RPMI8226 (cell line): Measurements from ENCODE around the gene USP8.
"Not testable (repeated sequence)": the region's sequence is repeated elsewhere in the genome, so short reads cannot be mapped to it uniquely, and the experiment has no call there.

Experiments used
- DNase-seq: peaks from one replicate; pipeline ENCODE4 v3.0.0-alpha.2; 2015

USP8 gene

GRCh38 chr15:50424066-50424890, at the start of gene USP8:
Gene USP8 (plus strand): TSS chr15:50424405. CDS start chr15:50439074, 14,669 bp downstream.
- DNase-seq = peak; percentile 99

GRCh38 chr15:50377867-50378751, 46.1 kb upstream of the USP8 start:
- DNase-seq = peak; percentile 66

GRCh38 chr15:50378776-50379175, 45.4 kb upstream of the USP8 start:
- no peak for DNase-seq

GRCh38 chr15:50379413-50379812, 44.8 kb upstream of the USP8 start:
- DNase-seq = not testable (repeated sequence)

- DNase-seq = no peak
Measured at GRCh38 chr15:50380089-50380488, 44.1 kb upstream of the USP8 start.

GRCh38 chr15:50381438-50381837, 42.8 kb upstream of the USP8 start:
- DNase-seq = no peak

GRCh38 chr15:50382408-50382807, 41.8 kb upstream of the USP8 start:
- not testable (repeated sequence) for DNase-seq

- peak; percentile 56 for DNase-seq
Measured at GRCh38 chr15:50390554-50391264, 33.5 kb upstream of the USP8 start.

GRCh38 chr15:50391561-50391960, 32.6 kb upstream of the USP8 start:
- DNase-seq = not testable (repeated sequence)

- DNase-seq = no peak
Measured at GRCh38 chr15:50411870-50412269, 12.3 kb upstream of the USP8 start.

- DNase-seq = no peak
Measured at GRCh38 chr15:50414624-50415023, 9.6 kb upstream of the USP8 start.

GRCh38 chr15:50415752-50416404, 8.3 kb upstream of the USP8 start:
- DNase-seq = no peak

- DNase-seq = no peak
Measured at GRCh38 chr15:50416890-50417289, 7.3 kb upstream of the USP8 start.

GRCh38 chr15:50418041-50418583, 6.1 kb upstream of the USP8 start:
- DNase-seq = no peak

- peak; percentile 23 for DNase-seq
Measured at GRCh38 chr15:50425219-50425618, 1.0 kb downstream of the USP8 start.

GRCh38 chr15:50425678-50426246, 1.6 kb downstream of the USP8 start:
- not testable (repeated sequence) for DNase-seq

GRCh38 chr15:50426428-50426827, 2.2 kb downstream of the USP8 start:
- no peak for DNase-seq

- no peak for DNase-seq
Measured at GRCh38 chr15:50431204-50431603, 7.0 kb downstream of the USP8 start.

GRCh38 chr15:50432230-50432629, 8.0 kb downstream of the USP8 start:
- no peak for DNase-seq

- DNase-seq = no peak
Measured at GRCh38 chr15:50435772-50436171, 11.6 kb downstream of the USP8 start.

- no peak for DNase-seq
Measured at GRCh38 chr15:50438251-50438650, 14.0 kb downstream of the USP8 start.

GRCh38 chr15:50440932-50441331, 16.7 kb downstream of the USP8 start:
- no peak for DNase-seq
